Neural progenitor cell (in vitro differentiated cells): Measurements from ENCODE around the gene TTC24. TPM values are rescaled to one million over a fixed set of nuclear protein-coding genes. Genes with fewer than 3 reads are reported as not detected.

Experiments
- DNase-seq: peaks from one replicate; pipeline ENCODE4 v3.0.0-alpha.2; 2016; ENCODE audit warnings: low spot score
- H2AFZ ChIP-seq: fragments of 200-600 bp; sonication (generic); replicated peaks from 2 replicates; pipeline ENCODE4 v1.6.1; 2016; ENCODE audit warnings: antibody characterized with exemption
- H3F3A ChIP-seq: fragments of 200-600 bp; sonication (generic); 2 replicates; pipeline ENCODE4 v1.6.1; 2016; ENCODE audit warnings: antibody characterized with exemption, low read depth
- H3K27ac ChIP-seq: fragments of 200-600 bp; sonication (generic); 2 replicates; pipeline ENCODE4 v1.5.1; 2016; ENCODE audit warnings: mild to moderate bottlenecking
- H3K27me3 ChIP-seq: fragments of 200-600 bp; sonication (generic); 2 replicates; pipeline ENCODE4 v1.6.1; 2016; ENCODE audit warnings: mild to moderate bottlenecking, moderate library complexity
- H3K36me3 ChIP-seq: fragments of 200-600 bp; sonication (generic); 2 replicates; pipeline ENCODE4 v1.5.1; 2016
- H3K4me1 ChIP-seq: fragments of 200-600 bp; sonication (generic); 2 replicates; pipeline ENCODE4 v1.6.1; 2016; ENCODE audit warnings: mixed run types
- H3K4me2 ChIP-seq: fragments of 200-600 bp; sonication (generic); 2 replicates; pipeline ENCODE4 v1.6.1; 2016
- H3K4me3 ChIP-seq: fragments of 200-600 bp; sonication (generic); 2 replicates; pipeline ENCODE4 v1.5.1; 2016
- H3K79me2 ChIP-seq: fragments of 200-600 bp; sonication (generic); 2 replicates; pipeline ENCODE4 v1.6.1; 2016; ENCODE audit warnings: low read depth
- H3K9ac ChIP-seq: fragments of 200-600 bp; sonication (generic); 2 replicates; pipeline ENCODE4 v1.6.1; 2016
- H3K9me3 ChIP-seq: fragments of 200-600 bp; sonication (generic); 2 replicates; pipeline ENCODE4 v1.5.1; 2016; ENCODE audit warnings: low read depth
- H4K20me1 ChIP-seq: fragments of 200-600 bp; sonication (generic); 2 replicates; pipeline ENCODE4 v1.6.1; 2016; ENCODE audit warnings: low read depth
- H3K27ac Mint-ChIP-seq: 3 replicates; pipeline ENCODE4 v1.8.0; 2021; ENCODE audit warnings: mixed read lengths
- H3K27me3 Mint-ChIP-seq: 2 replicates; pipeline ENCODE4 v1.8.0; 2022; ENCODE audit warnings: low read depth, mild to moderate bottlenecking, inconsistent platforms, moderate library complexity, mixed read lengths; ENCODE audit not compliant: insufficient read depth
- H3K36me3 Mint-ChIP-seq: 3 replicates; pipeline ENCODE4 v1.8.0; 2021; ENCODE audit warnings: mixed read lengths
- H3K4me1 Mint-ChIP-seq: 3 replicates; pipeline ENCODE4 v1.8.0; 2021; ENCODE audit warnings: mixed read lengths
- H3K4me3 Mint-ChIP-seq: 3 replicates; pipeline ENCODE4 v1.8.0; 2021; ENCODE audit warnings: mild to moderate bottlenecking, moderate library complexity, mixed read lengths
- H3K9me3 Mint-ChIP-seq: 3 replicates; pipeline ENCODE4 v1.8.0; 2020; ENCODE audit warnings: mixed read lengths
- EZH2 ChIP-seq: fragments of 200-600 bp; sonication (generic); IDR thresholded peaks from 2 replicates; pipeline ENCODE4 v1.6.1; 2017; ENCODE audit warnings: antibody characterized with exemption, mild to moderate bottlenecking, moderate library complexity
- EZH2phosphoT487 ChIP-seq: fragments of 200-600 bp; sonication (generic); IDR thresholded peaks from 2 replicates; pipeline ENCODE4 v1.6.1; 2017; ENCODE audit warnings: antibody characterized with exemption
- total RNA-seq: library from RNA; depleted of rRNA; stranded (reverse); fragments of >200 nt; gene quantifications from 2 replicates; pipeline ENCODE4 v1.2.3, GENCODE V29; 2015; ENCODE audit warnings: low replicate concordance
- TF ChIP-seq, protein P1 (sequence below): fragments of 200-600 bp; sonication (generic); IDR thresholded peaks from 2 replicates; pipeline ENCODE4 v1.5.1; 2017; ENCODE audit warnings: antibody characterized with exemption, mild to moderate bottlenecking

The TTC24 gene
- total RNA-seq, 1 donor from 2014 or later: not detected

DNA sequence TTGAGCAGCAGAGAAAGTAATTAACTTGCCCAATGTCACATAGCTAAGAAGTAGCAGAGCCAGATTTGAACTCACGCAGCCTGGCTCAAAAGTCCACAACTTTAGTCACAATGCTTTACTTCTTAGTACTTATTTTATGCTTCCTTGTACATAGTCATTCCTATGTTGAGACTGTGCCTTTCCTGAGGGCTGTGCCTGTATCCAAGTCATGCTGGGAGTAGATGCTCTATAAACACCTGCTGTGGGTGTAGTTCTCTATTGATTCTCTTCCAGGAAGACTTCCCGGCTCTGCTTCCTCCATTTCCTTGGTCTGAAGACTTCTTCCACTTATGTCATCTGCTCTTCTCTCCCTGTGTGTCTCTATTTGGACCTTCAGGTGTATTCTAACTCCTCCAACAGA is 23.8 kb upstream of the TTC24 start:
- no peak overlapping the region for H3K9ac ChIP-seq
- H4K20me1 ChIP-seq: no peaks in the 10 kb centered on the region
- no peaks in the 10 kb centered on the region for H3K4me1 ChIP-seq
- H3K4me3 ChIP-seq: no peak overlapping the region
- TF ChIP-seq EZH2: no peak
- TF ChIP-seq EZH2phosphoT487: no peak
- TF ChIP-seq, protein P1, sequence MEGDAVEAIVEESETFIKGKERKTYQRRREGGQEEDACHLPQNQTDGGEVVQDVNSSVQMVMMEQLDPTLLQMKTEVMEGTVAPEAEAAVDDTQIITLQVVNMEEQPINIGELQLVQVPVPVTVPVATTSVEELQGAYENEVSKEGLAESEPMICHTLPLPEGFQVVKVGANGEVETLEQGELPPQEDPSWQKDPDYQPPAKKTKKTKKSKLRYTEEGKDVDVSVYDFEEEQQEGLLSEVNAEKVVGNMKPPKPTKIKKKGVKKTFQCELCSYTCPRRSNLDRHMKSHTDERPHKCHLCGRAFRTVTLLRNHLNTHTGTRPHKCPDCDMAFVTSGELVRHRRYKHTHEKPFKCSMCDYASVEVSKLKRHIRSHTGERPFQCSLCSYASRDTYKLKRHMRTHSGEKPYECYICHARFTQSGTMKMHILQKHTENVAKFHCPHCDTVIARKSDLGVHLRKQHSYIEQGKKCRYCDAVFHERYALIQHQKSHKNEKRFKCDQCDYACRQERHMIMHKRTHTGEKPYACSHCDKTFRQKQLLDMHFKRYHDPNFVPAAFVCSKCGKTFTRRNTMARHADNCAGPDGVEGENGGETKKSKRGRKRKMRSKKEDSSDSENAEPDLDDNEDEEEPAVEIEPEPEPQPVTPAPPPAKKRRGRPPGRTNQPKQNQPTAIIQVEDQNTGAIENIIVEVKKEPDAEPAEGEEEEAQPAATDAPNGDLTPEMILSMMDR: no peak
- H3K9me3 ChIP-seq: no peaks in the 10 kb centered on the region
- H3K27ac Mint-ChIP-seq: no peak overlapping the region
- peaks cover 8% of the 10 kb centered on the region for H3K27me3 Mint-ChIP-seq
- H3K4me2 ChIP-seq: no peak overlapping the region
- H2AFZ ChIP-seq: no peak overlapping the region
- H3K79me2 ChIP-seq: no peaks in the 10 kb centered on the region
- no peaks in the 10 kb centered on the region for H3K36me3 ChIP-seq
- H3K27me3 ChIP-seq: no peaks in the 10 kb centered on the region
- H3K4me3 Mint-ChIP-seq: no peak overlapping the region
- no peak for DNase-seq
- H3K4me1 Mint-ChIP-seq: no peaks in the 10 kb centered on the region
- H3F3A ChIP-seq: no peaks in the 10 kb centered on the region
- no peaks in the 10 kb centered on the region for H3K9me3 Mint-ChIP-seq
- no peak overlapping the region for H3K27ac ChIP-seq
- H3K36me3 Mint-ChIP-seq: peaks cover 22% of the 10 kb centered on the region

DNA sequence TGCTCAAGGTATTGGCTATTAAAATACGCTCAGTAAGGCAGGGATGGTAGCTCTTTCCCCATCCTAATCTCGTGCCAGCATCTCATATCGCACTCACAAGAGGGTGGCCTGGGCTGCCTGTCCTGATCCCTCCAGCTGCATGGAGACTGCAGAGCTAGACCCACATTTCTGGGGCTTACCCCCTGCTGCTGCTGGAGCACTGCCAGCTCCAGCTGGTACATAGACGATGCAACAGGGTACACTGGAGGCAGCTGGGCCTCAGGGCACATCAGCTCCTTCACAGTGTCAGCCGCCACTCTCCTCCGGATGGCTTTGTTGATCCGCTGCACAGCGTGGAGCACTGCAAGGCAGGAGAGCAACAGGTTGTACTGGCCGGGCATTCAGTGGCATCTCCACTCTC is 23.2 kb upstream of the TTC24 start:
- no peak overlapping the region for H3K4me2 ChIP-seq
- H3K36me3 Mint-ChIP-seq: peaks cover 20% of the 10 kb centered on the region
- no peak overlapping the region for H3K27ac ChIP-seq
- no peak overlapping the region for H3K4me3 ChIP-seq
- no peaks in the 10 kb centered on the region for H3F3A ChIP-seq
- no peaks in the 10 kb centered on the region for H3K4me1 Mint-ChIP-seq
- H3K27me3 Mint-ChIP-seq: peaks cover 4% of the 10 kb centered on the region
- H3K4me3 Mint-ChIP-seq: no peak overlapping the region
- no peak for DNase-seq
- H3K9me3 Mint-ChIP-seq: no peaks in the 10 kb centered on the region
- H3K27ac Mint-ChIP-seq: no peak overlapping the region
- TF ChIP-seq, protein P1: no peak
- TF ChIP-seq EZH2phosphoT487: no peak
- TF ChIP-seq EZH2: no peak
- H4K20me1 ChIP-seq: no peaks in the 10 kb centered on the region
- H2AFZ ChIP-seq: no peak overlapping the region
- H3K9me3 ChIP-seq: no peaks in the 10 kb centered on the region
- H3K79me2 ChIP-seq: no peaks in the 10 kb centered on the region
- no peaks in the 10 kb centered on the region for H3K36me3 ChIP-seq
- H3K9ac ChIP-seq: no peak overlapping the region
- no peaks in the 10 kb centered on the region for H3K4me1 ChIP-seq
- H3K27me3 ChIP-seq: no peaks in the 10 kb centered on the region

DNA sequence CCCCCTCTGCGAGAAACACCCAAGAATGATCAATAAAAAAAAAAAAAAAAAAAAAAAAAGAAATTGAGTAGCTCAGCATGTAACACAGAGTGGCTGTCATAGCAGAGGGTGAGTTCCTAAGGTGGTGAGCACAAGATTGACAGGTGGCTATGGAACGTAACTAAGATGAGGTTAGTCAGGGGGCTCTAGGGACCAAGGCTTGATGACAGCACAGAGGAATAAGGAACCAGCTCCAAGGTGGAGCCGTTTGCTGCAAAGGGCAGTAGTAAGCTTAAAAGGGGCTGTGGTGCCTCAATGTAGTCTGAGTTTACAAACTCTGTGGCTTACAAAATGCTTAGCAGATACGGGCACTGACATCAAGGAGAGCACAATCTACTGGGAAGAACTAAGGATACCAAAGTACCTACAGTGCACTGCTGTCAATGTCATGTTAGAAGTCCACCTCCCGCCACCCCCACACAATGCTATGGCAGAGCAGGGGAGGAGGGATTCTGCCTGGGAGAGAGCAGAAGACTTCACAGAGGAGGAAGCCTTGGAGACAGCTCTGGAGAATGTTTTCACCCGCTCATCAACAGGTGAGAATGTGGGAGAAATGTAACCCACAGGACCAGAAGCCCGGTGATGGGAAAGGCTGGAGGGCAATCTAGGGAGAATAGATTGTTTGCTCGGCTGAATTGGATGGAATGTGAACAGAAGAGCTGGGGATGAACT is 20.3 kb upstream of the TTC24 start:
- Histone ChIP-seq H3K27ac (no peak overlapping the region), H3K4me2 (no peak overlapping the region), H3K4me1 (no peaks in the 10 kb centered on the region), H2AFZ (no peak overlapping the region), H3K4me3 (no peak overlapping the region), H3K79me2 (no peaks in the 10 kb centered on the region), H3K9me3 (no peaks in the 10 kb centered on the region), H3K36me3 (no peaks in the 10 kb centered on the region), H3F3A (no peaks in the 10 kb centered on the region), H3K27me3 (no peaks in the 10 kb centered on the region), H4K20me1 (no peaks in the 10 kb centered on the region), H3K9ac (no peak overlapping the region)
- H3K36me3 Mint-ChIP-seq: peaks cover 22% of the 10 kb centered on the region
- TF ChIP-seq EZH2 (no peak), EZH2phosphoT487 (no peak)
- TF ChIP-seq, protein P1: no peak
- peaks cover 6% of the 10 kb centered on the region for H3K27me3 Mint-ChIP-seq
- H3K4me1 Mint-ChIP-seq: no peaks in the 10 kb centered on the region
- H3K9me3 Mint-ChIP-seq: no peaks in the 10 kb centered on the region
- H3K4me3 Mint-ChIP-seq: no peak overlapping the region
- no peak overlapping the region for H3K27ac Mint-ChIP-seq
- DNase-seq: no peak
